HEK293 (cell line): ENCODE data around the gene CTLA4.

ENCODE experiments used
- CTCF ChIP-seq: fragments of 450-650 bp; formaldehyde crosslinking; IDR thresholded peaks from 2 replicates; pipeline ENCODE4 v1.5.1; 2016; ENCODE audit warnings: missing biosample characterization, missing genetic modification characterization
- REST ChIP-seq: fragments of 450-650 bp; formaldehyde crosslinking; IDR thresholded peaks from 2 replicates; pipeline ENCODE4 v1.5.1; 2016; ENCODE audit warnings: missing biosample characterization, missing genetic modification characterization
- ZBTB7A ChIP-seq: fragments of 450-650 bp; formaldehyde crosslinking; IDR thresholded peaks from 2 replicates; pipeline ENCODE4 v1.5.1; 2016; ENCODE audit warnings: low read depth, missing biosample characterization, missing genetic modification characterization
- ZFHX2 ChIP-seq: fragments of 450-650 bp; formaldehyde crosslinking; conservative IDR thresholded peaks from 2 replicates; pipeline ENCODE4 v1.5.1; 2016; ENCODE audit warnings: missing biosample characterization, missing genetic modification characterization
- ZNF133 ChIP-seq: fragments of 450-650 bp; formaldehyde crosslinking; IDR thresholded peaks from 2 replicates; pipeline ENCODE4 v1.5.1; 2016; ENCODE audit warnings: missing biosample characterization, missing genetic modification characterization
- ZNF157 ChIP-seq: fragments of 450-650 bp; formaldehyde crosslinking; IDR thresholded peaks from 2 replicates; pipeline ENCODE4 v1.5.1; 2016; ENCODE audit warnings: missing biosample characterization, missing genetic modification characterization
- ZSCAN23 ChIP-seq: fragments of 450-650 bp; formaldehyde crosslinking; IDR thresholded peaks from 2 replicates; pipeline ENCODE4 v1.5.1; 2016; ENCODE audit warnings: missing biosample characterization, missing genetic modification characterization
- TF ChIP-seq, protein P1 (sequence below): fragments of 450-650 bp; formaldehyde crosslinking; IDR thresholded peaks from 2 replicates; pipeline ENCODE4 v1.5.1; 2016; ENCODE audit warnings: missing biosample characterization, missing genetic modification characterization

DNA sequence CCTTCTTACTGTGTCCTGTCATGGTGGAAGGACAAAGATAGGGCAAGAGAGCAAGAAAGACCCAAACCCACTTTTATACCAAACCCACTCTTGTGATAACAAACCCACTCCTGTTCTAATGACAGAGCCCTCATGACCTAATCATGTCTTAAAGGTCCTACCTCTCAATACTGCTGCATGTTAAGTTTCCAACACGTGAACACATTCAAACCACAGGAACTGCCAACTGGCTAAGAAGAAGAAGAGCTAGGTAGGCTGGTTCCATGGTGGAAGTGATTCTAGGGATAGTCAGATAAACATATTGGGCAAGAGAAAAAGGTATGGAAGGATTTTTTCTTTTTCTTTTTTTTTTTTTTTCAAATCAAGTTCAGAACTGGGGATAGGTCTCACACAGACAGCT lies 22.0 kb downstream of the CTLA4 start:
- TF ChIP-seq ZNF157, result no peak
- no peak for TF ChIP-seq ZSCAN23 (tag by site-specific recombination)
- TF ChIP-seq CTCF (tag by site-specific recombination), result no peak
- no peak for TF ChIP-seq REST
- no peak for TF ChIP-seq ZBTB7A (tag by site-specific recombination)
- no peak for TF ChIP-seq ZNF133
- TF ChIP-seq, protein P1, sequence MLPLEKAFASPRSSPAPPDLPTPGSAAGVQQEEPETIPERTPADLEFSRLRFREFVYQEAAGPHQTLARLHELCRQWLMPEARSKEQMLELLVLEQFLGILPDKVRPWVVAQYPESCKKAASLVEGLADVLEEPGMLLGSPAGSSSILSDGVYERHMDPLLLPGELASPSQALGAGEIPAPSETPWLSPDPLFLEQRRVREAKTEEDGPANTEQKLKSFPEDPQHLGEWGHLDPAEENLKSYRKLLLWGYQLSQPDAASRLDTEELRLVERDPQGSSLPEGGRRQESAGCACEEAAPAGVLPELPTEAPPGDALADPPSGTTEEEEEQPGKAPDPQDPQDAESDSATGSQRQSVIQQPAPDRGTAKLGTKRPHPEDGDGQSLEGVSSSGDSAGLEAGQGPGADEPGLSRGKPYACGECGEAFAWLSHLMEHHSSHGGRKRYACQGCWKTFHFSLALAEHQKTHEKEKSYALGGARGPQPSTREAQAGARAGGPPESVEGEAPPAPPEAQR (tag by site-specific recombination), result no peak
- no peak for TF ChIP-seq ZFHX2
